Osteoblast (primary cell): ENCODE results near the gene ZNF778. TPM values are rescaled to one million over a fixed set of nuclear protein-coding genes. Genes with fewer than 3 reads are reported as not detected.

Experiments used
- DNase-seq: peaks from one replicate; pipeline ENCODE4 v3.0.0; 2011; ENCODE audit warnings: low spot score, mixed read lengths; ENCODE audit not compliant: insufficient read length; ENCODE audit errors: missing footprints
- H2AFZ ChIP-seq: 2 replicates; pipeline ENCODE4 v1.6.0; 2011; ENCODE audit warnings: mild to moderate bottlenecking, low read length
- H3K27ac ChIP-seq: 2 replicates; pipeline ENCODE4 v1.5.1; 2011; ENCODE audit warnings: mild to moderate bottlenecking, low read depth, low read length, moderate library complexity
- H3K27me3 ChIP-seq: 2 replicates; pipeline ENCODE4 v1.6.0; 2012; ENCODE audit warnings: mild to moderate bottlenecking, control low read depth, inconsistent platforms, low read length, moderate library complexity; ENCODE audit not compliant: insufficient read depth
- H3K36me3 ChIP-seq: 2 replicates; pipeline ENCODE4 v1.5.1; 2011; ENCODE audit warnings: mild to moderate bottlenecking, low read length, control low read depth, moderate library complexity; ENCODE audit not compliant: insufficient read depth
- H3K4me1 ChIP-seq: 2 replicates; pipeline ENCODE4 v1.5.1; 2011; ENCODE audit warnings: mild to moderate bottlenecking, low read length, control low read depth, moderate library complexity; ENCODE audit not compliant: insufficient read depth
- H3K4me2 ChIP-seq: 2 replicates; pipeline ENCODE4 v1.6.0; 2011; ENCODE audit warnings: mild to moderate bottlenecking, low read length; ENCODE audit not compliant: insufficient read depth
- H3K4me3 ChIP-seq: fragments of 200-600 bp; sonication (generic); 3 replicates; pipeline ENCODE4 v1.5.1; 2012; ENCODE audit warnings: mild to moderate bottlenecking, low read length, inconsistent platforms; ENCODE audit not compliant: insufficient read depth
- H3K79me2 ChIP-seq: 2 replicates; pipeline ENCODE4 v1.6.0; 2012; ENCODE audit warnings: mild to moderate bottlenecking, low read length, control low read depth, inconsistent platforms; ENCODE audit not compliant: insufficient read depth
- H3K9me3 ChIP-seq: 2 replicates; pipeline ENCODE4 v1.5.1; 2011; ENCODE audit warnings: low read depth, low read length, control low read depth
- H4K20me1 ChIP-seq: 2 replicates; pipeline ENCODE4 v1.6.0; 2012; ENCODE audit warnings: mild to moderate bottlenecking, low read length, control low read depth; ENCODE audit not compliant: insufficient read depth
- CTCF ChIP-seq: IDR thresholded peaks from 2 replicates; pipeline ENCODE4 v1.5.1; 2011; ENCODE audit warnings: mild to moderate bottlenecking, low read depth, low read length, moderate library complexity; ENCODE audit errors: extremely low read depth
- total RNA-seq: library from RNA; depleted of rRNA; stranded (reverse); fragments of >200 nt; gene quantifications from 2 replicates; pipeline ENCODE4 v1.2.3, GENCODE V29; 2012

The ZNF778 gene
- total RNA-seq, 1 donor, result 8.7 TPM

DNA sequence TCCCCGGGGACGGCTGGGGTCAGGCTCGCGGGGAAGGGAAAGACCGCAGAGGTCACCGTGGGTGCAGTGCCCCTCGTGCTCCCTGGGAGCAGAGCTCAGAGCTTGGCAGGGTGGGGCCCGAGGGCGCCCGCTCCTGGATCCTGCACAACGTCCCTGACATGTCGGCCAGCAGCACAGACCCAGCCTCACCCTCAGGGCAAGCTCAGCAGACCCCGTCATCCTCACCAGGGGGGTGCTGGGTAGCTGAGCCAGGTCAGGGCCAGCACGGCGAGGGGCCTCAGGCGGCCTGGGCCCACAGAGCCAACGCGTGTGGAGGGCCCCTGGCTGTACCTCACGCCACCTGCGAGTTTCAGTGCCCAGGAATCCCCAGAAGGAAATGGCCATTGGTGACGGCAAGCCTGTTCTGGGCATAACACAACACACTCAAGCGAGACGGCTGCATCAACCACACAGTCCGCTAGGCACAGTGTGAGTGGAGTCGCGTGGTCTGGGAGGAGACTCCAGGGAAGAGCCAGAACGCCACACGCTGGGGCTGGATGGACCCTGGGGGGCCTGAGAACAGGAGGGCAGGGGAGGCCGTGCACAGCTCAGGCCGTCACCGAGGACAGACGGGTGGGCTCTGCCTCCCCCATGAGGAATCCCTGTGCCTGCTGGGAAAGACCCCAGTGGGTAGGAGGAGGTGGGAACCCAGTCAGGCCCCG lies 60.3 kb downstream of the ZNF778 start:
- Histone ChIP-seq H3K9me3 (no peaks in the 10 kb centered on the region), H3K36me3 (peaks cover 43% of the 10 kb centered on the region), H3K79me2 (peaks cover 46% of the 10 kb centered on the region), H3K27me3 (no peaks in the 10 kb centered on the region), H3K4me3 (no peak overlapping the region), H3K4me2 (no peak overlapping the region), H3K27ac (no peak overlapping the region), H3K4me1 (no peaks in the 10 kb centered on the region), H2AFZ (no peak overlapping the region), H4K20me1 (peaks cover 14% of the 10 kb centered on the region)
- no peak for DNase-seq
- TF ChIP-seq CTCF, result no peak

- H3K9me3 ChIP-seq, result no peaks in the 10 kb centered on the region
- DNase-seq, result no peak
- no peak for TF ChIP-seq CTCF
- no peak overlapping the region for H2AFZ ChIP-seq
- H4K20me1 ChIP-seq, result peaks cover 14% of the 10 kb centered on the region
- H3K36me3 ChIP-seq, result peaks cover 43% of the 10 kb centered on the region
- no peak overlapping the region for H3K4me2 ChIP-seq
- H3K27me3 ChIP-seq, result no peaks in the 10 kb centered on the region
- H3K4me3 ChIP-seq, result no peak overlapping the region
- no peak overlapping the region for H3K27ac ChIP-seq
- H3K4me1 ChIP-seq, result no peaks in the 10 kb centered on the region
- peaks cover 42% of the 10 kb centered on the region for H3K79me2 ChIP-seq
These were observed 61.1 kb downstream of the ZNF778 start for GRCh38 chr16:89278441-89279240.

- no peak overlapping the region for H3K4me3 ChIP-seq
- H3K27me3 ChIP-seq, result no peaks in the 10 kb centered on the region
- no peaks in the 10 kb centered on the region for H3K9me3 ChIP-seq
- H3K4me1 ChIP-seq, result no peaks in the 10 kb centered on the region
- H3K27ac ChIP-seq, result no peak overlapping the region
- no peak overlapping the region for H2AFZ ChIP-seq
- H3K4me2 ChIP-seq, result no peak overlapping the region
- peaks cover 14% of the 10 kb centered on the region for H4K20me1 ChIP-seq
- peaks cover 38% of the 10 kb centered on the region for H3K79me2 ChIP-seq
- no peak for DNase-seq
- H3K36me3 ChIP-seq, result peaks cover 44% of the 10 kb centered on the region
- no peak for TF ChIP-seq CTCF
These were observed 62.4 kb downstream of the ZNF778 start for GRCh38 chr16:89279666-89280481.
